Fibroblast of villous mesenchyme (primary cell): ENCODE measurements around the gene KAZN. TPM values are rescaled to one million over a fixed set of nuclear protein-coding genes. Genes with fewer than 3 reads are reported as not detected.

Experiments
- DNase-seq: peaks from one replicate; pipeline ENCODE4 v3.0.0-alpha.2; 2010; ENCODE audit warnings: low read depth
- H3K4me3 ChIP-seq: 2 replicates; pipeline ENCODE4 v1.5.1; 2011; ENCODE audit warnings: low read depth, mild to moderate bottlenecking, low read length
- total RNA-seq: library from RNA; depleted of rRNA; stranded (reverse); fragments of >200 nt; gene quantifications from 2 replicates; pipeline ENCODE4 v1.2.3, GENCODE V29; 2012
- TF ChIP-seq, protein P1 (sequence below): IDR thresholded peaks from 2 replicates; pipeline ENCODE4 v1.5.1; 2012; ENCODE audit warnings: low read depth, mild to moderate bottlenecking, low read length; ENCODE audit not compliant: insufficient read depth

KAZN gene
- total RNA-seq, 1 donor = 8.6 TPM

DNA sequence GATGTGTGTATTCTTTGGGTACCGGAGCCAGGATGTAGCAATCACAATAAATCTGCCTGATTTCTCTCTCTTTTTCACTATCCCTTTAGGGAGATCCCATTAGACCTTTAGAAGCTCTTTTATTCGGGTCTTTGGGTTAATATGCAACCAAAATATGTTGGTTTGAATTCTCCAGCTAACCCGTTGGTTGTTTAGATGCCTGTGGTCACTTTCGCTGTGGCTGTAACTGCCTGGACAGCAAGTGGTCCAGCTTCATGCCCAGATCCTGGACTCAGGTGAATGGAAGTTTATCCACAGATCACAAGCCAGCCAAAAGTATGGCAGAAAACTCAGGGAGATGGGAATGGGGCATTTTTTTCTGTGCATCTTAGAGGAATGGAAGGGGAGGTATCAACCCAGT lies 12.3 kb downstream of the KAZN start:
- DNase-seq = no peak
- H3K4me3 ChIP-seq = no peak overlapping the region
- TF ChIP-seq, protein P1, sequence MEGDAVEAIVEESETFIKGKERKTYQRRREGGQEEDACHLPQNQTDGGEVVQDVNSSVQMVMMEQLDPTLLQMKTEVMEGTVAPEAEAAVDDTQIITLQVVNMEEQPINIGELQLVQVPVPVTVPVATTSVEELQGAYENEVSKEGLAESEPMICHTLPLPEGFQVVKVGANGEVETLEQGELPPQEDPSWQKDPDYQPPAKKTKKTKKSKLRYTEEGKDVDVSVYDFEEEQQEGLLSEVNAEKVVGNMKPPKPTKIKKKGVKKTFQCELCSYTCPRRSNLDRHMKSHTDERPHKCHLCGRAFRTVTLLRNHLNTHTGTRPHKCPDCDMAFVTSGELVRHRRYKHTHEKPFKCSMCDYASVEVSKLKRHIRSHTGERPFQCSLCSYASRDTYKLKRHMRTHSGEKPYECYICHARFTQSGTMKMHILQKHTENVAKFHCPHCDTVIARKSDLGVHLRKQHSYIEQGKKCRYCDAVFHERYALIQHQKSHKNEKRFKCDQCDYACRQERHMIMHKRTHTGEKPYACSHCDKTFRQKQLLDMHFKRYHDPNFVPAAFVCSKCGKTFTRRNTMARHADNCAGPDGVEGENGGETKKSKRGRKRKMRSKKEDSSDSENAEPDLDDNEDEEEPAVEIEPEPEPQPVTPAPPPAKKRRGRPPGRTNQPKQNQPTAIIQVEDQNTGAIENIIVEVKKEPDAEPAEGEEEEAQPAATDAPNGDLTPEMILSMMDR = no peak

DNA sequence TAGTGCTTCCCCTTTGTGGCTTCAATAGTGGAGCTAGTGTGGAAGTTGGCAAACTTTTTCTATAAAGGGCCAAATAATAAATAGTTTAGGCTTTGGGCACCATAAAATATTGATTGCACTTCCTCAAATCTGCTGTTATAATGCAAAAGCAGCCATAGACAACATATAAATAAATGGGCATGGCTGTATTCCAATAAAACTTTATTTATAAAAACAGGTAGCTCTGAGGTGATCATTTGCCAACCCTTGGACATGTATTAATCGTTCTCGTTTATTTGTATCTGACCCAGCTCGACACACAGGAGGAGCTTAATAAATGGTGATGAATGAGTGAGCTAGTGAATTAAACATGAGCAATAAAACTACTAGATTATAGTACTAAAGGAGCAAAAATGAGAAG lies 13.3 kb downstream of the KAZN start:
- TF ChIP-seq, protein P1 = no peak
- DNase-seq = no peak
- H3K4me3 ChIP-seq = no peak overlapping the region

DNA sequence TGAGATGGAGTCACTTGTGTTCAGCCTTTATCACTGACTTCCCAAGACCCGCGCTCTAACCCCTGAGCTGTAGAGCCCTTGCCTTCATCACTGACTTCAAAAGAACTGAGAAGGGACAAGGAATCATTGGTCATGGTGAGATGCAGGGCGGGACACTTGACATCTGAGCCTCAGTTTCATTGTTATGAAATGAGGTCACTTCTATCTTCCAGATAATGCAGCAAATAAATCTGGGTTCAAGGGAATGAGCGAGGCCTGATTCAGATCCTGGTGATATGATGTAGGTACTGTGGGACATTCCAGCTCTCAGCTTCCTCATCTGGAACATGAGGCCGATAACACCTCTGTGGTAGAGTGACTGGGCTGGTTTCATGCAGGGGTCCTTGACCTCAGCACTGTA lies 13.8 kb downstream of the KAZN start:
- H3K4me3 ChIP-seq = no peak overlapping the region
- no peak for DNase-seq
- TF ChIP-seq, protein P1 = no peak

DNA sequence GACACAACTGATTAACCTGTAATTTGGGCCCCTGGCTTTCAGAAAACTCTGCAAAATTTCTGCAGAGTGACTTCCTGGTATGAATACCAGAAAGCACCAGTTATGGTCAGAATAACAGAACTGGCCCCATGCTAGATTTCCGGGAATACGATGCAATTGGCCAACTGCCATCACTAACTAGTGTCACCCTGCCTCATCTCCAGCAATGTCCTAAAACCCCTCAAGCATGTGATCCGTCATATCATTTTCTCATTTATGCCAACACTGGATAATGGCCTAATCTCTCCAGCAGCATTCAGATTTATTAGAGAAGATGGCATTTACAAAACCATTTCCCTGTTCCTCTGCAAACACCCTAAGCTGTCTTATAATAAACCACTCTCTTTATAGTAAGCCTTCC lies 15.4 kb downstream of the KAZN start:
- no peak for DNase-seq
- no peak overlapping the region for H3K4me3 ChIP-seq
- TF ChIP-seq, protein P1 = no peak

DNA sequence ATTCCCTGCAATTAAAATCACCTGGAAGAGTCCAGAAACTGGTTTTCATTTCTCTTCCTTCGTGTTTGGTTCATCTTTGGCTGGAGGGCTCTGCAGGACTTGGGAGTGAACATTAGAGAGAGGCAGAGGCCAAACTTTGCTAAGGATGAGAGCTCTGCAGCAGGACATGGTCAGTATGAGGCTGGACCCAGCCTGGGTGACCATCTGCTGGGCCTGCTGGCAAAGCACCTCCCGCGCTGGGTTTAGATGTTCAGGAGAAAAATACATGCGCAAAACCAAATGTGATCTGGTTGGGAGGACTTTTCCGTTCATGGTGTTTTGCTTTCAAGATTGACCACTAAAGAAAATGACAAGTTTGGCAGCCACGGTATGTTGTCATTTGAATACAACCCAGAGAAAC lies 15.9 kb downstream of the KAZN start:
- no peak for DNase-seq
- TF ChIP-seq, protein P1 = no peak
- H3K4me3 ChIP-seq = no peak overlapping the region

DNA sequence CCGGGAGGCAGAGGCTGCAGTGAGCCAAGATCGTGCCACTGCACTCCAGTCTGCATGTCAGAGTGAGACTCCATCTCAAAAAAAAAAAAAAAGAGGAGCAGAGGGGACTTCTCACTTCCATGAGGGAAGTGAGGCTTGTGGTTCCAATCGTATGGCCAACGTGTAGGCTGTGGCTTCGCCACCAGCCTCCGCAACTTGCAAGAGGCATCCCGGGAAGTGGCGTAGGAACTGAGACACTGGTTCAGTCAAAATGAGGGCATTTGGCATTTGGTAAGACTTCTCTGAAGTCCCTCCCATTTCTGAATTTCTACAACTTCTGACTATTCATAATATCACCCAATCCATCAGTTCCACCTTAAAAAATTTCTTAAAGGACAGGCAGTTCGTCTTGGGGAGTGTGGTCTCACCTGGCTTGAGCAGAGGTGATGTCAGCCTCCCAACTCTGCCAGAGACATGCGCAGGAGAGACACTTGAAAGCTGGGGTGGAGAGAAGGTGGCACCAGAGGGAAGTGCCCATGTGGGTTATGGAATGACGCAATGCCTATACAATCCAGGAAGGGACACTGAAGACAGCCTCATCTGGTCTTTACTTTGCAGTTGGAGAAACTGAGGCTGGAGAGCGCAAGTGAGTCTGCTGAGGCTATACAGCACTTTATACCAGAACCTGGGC lies 17.2 kb downstream of the KAZN start:
- TF ChIP-seq, protein P1 = no peak
- H3K4me3 ChIP-seq = no peak overlapping the region
- DNase-seq = no peak
